Measurements from ENCODE around the gene ATF5. TPM values are rescaled to one million over a fixed set of nuclear protein-coding genes. Genes with fewer than 3 reads are reported as not detected.
A peak's percentile ranks its signal among the peaks of the same experiment; 100 is the strongest.

Gene ATF5
- polyA plus RNA-seq (2013) = 15.3 TPM

- H3K9me3 ChIP-seq (ENCODE audit: control extremely low read depth in 1 of 5, control insufficient read depth in 4 of 5, insufficient read depth in 2 of 5, low read depth in 1 of 5, low read length in 4 of 5) = no peaks in the 10 kb centered on the region
- DNase-seq = peak; percentile 56 to 89 (median 63)
- peak within 1 kb of the TSS; percentile 81 to 91 for H3K27ac ChIP-seq (ENCODE audit: insufficient read depth in 1 of 2, low read depth in 1 of 2, low read length in 2 of 2, poor library complexity in 1 of 2, severe bottlenecking in 2 of 2)
- peak within 1 kb of the TSS; percentile 83 to 94 (median 86) for H3K4me3 ChIP-seq (ENCODE audit: control insufficient read depth in 1 of 7, extremely low read depth in 1 of 7, insufficient read depth in 4 of 7, low read depth in 2 of 7, low read length in 6 of 7)
- CTCF ChIA-PET = interaction anchor here (0.8 to 2.5 kb wide), 5 partner anchors 11 to 49 kb away, joined by 3 to 9 read pairs (median 6); partner anchors contain the start of gene IL4I1
- H3K27me3 ChIP-seq (replicated peaks in 2 of 5; ENCODE audit: control insufficient read depth in 4 of 5, insufficient read depth in 5 of 5, low read length in 4 of 5) = no peaks in the 10 kb centered on the region
- WGBS (ENCODE audit: insufficient coverage) = 0% methylated on average over 34 of the region's 48 CpGs
- peaks cover 3 to 46% (median 18%) of the 10 kb centered on the region in 4 experiments for H3K36me3 ChIP-seq (ENCODE audit: control insufficient read depth in 4 of 4, insufficient read depth in 4 of 4, low read length in 3 of 4)
- POLR2A ChIA-PET = interaction anchor here (1.1 to 2.3 kb wide), 6 partner anchors 18 to 78 kb away, joined by 3 to 15 read pairs (median 5); partner anchors contain the start of genes AKT1S1, IL4I1, PTOV1 and TBC1D17
- H3K4me1 ChIP-seq (ENCODE audit: control extremely low read depth in 1 of 4, control insufficient read depth in 4 of 4, insufficient read depth in 4 of 4, low read length in 3 of 4) = peaks cover 3 to 39% (median 27%) of the 10 kb centered on the region in 4 experiments
Observed at GRCh38 chr19:49929121-49929610, at the start of gene ATF5, which contains the start of gene NUP62. Gene ATF5, plus strand, starts transcription at chr19:49929205. Its CDS starts 1,646 bp downstream, at chr19:49930851. Gene NUP62, minus strand, starts transcription at chr19:49929504. Its CDS starts 19,697 bp downstream, at chr19:49909807.

GRCh38 chr19:49879243-49879963 lies 49.6 kb upstream of the ATF5 start:
- peaks cover 0 to 26% (median 20%) of the 10 kb centered on the region in 4 experiments for H3K4me1 ChIP-seq (ENCODE audit: control extremely low read depth in 1 of 4, control insufficient read depth in 4 of 4, insufficient read depth in 4 of 4, low read length in 3 of 4)
- H3K27ac ChIP-seq (ENCODE audit: insufficient read depth in 1 of 2, low read depth in 1 of 2, low read length in 2 of 2, poor library complexity in 1 of 2, severe bottlenecking in 2 of 2) = no peak overlapping the region
- H3K9me3 ChIP-seq (ENCODE audit: control extremely low read depth in 1 of 5, control insufficient read depth in 4 of 5, insufficient read depth in 2 of 5, low read depth in 1 of 5, low read length in 4 of 5) = peaks cover 0 to 6% (median 0%) of the 10 kb centered on the region in 5 experiments
- 96% methylated on average over 7 of the region's 12 CpGs for WGBS (ENCODE audit: insufficient coverage)
- H3K4me3 ChIP-seq (ENCODE audit: control insufficient read depth in 1 of 7, extremely low read depth in 1 of 7, insufficient read depth in 4 of 7, low read depth in 2 of 7, low read length in 6 of 7) = no peak overlapping the region
- H3K27me3 ChIP-seq (replicated peaks in 2 of 5; ENCODE audit: control insufficient read depth in 4 of 5, insufficient read depth in 5 of 5, low read length in 4 of 5) = no peaks in the 10 kb centered on the region
- POLR2A ChIA-PET = no interaction called here
- DNase-seq = no peak
- CTCF ChIA-PET = interaction anchor here (1.9 to 2.7 kb wide), 2 partner anchors 12 to 49 kb away, joined by 6 to 8 read pairs; partner anchors contain the start of gene ATF5
- peaks cover 6 to 57% (median 42%) of the 10 kb centered on the region in 4 experiments for H3K36me3 ChIP-seq (ENCODE audit: control insufficient read depth in 4 of 4, insufficient read depth in 4 of 4, low read length in 3 of 4)

GRCh38 chr19:49880162-49880869 lies 48.7 kb upstream of the ATF5 start:
- H3K4me1 ChIP-seq (ENCODE audit: control extremely low read depth in 1 of 4, control insufficient read depth in 4 of 4, insufficient read depth in 4 of 4, low read length in 3 of 4) = peaks cover 0 to 20% (median 17%) of the 10 kb centered on the region in 4 experiments
- no peak overlapping the region for H3K27ac ChIP-seq (ENCODE audit: insufficient read depth in 1 of 2, low read depth in 1 of 2, low read length in 2 of 2, poor library complexity in 1 of 2, severe bottlenecking in 2 of 2)
- ChIA-PET CTCF (interaction anchor here (2.7 kb wide), 1 partner anchor 48 kb away, joined by 8 read pairs; the partner anchor contains the start of gene ATF5), POLR2A (no interaction called here)
- DNase-seq = no peak
- no peaks in the 10 kb centered on the region for H3K27me3 ChIP-seq (replicated peaks in 2 of 5; ENCODE audit: control insufficient read depth in 4 of 5, insufficient read depth in 5 of 5, low read length in 4 of 5)
- peaks cover 0 to 6% (median 0%) of the 10 kb centered on the region in 5 experiments for H3K9me3 ChIP-seq (ENCODE audit: control extremely low read depth in 1 of 5, control insufficient read depth in 4 of 5, insufficient read depth in 2 of 5, low read depth in 1 of 5, low read length in 4 of 5)
- no peak overlapping the region for H3K4me3 ChIP-seq (ENCODE audit: control insufficient read depth in 1 of 7, extremely low read depth in 1 of 7, insufficient read depth in 4 of 7, low read depth in 2 of 7, low read length in 6 of 7)
- 99% methylated on average over 10 of the region's 10 CpGs for WGBS (ENCODE audit: insufficient coverage)
- H3K36me3 ChIP-seq (ENCODE audit: control insufficient read depth in 4 of 4, insufficient read depth in 4 of 4, low read length in 3 of 4) = peaks cover 8 to 60% (median 46%) of the 10 kb centered on the region in 4 experiments

- H3K4me1 ChIP-seq (ENCODE audit: control extremely low read depth in 1 of 4, control insufficient read depth in 4 of 4, insufficient read depth in 4 of 4, low read length in 3 of 4) = peaks cover 0 to 13% (median 9%) of the 10 kb centered on the region in 4 experiments
- peaks cover 8 to 62% (median 46%) of the 10 kb centered on the region in 4 experiments for H3K36me3 ChIP-seq (ENCODE audit: control insufficient read depth in 4 of 4, insufficient read depth in 4 of 4, low read length in 3 of 4)
- CTCF ChIA-PET = interaction anchor here (1.4 to 2.7 kb wide), 2 partner anchors 11 to 47 kb away, joined by 5 to 8 read pairs; partner anchors contain the start of gene ATF5
- no peak overlapping the region for H3K4me3 ChIP-seq (ENCODE audit: control insufficient read depth in 1 of 7, extremely low read depth in 1 of 7, insufficient read depth in 4 of 7, low read depth in 2 of 7, low read length in 6 of 7)
- DNase-seq = no peak
- WGBS (ENCODE audit: insufficient coverage) = over 99% methylated on average over 16 of the region's 17 CpGs
- POLR2A ChIA-PET = no interaction called here
- H3K27ac ChIP-seq (ENCODE audit: insufficient read depth in 1 of 2, low read depth in 1 of 2, low read length in 2 of 2, poor library complexity in 1 of 2, severe bottlenecking in 2 of 2) = no peak overlapping the region
- no peaks in the 10 kb centered on the region for H3K27me3 ChIP-seq (replicated peaks in 2 of 5; ENCODE audit: control insufficient read depth in 4 of 5, insufficient read depth in 5 of 5, low read length in 4 of 5)
- peaks cover 0 to 6% (median 0%) of the 10 kb centered on the region in 5 experiments for H3K9me3 ChIP-seq (ENCODE audit: control extremely low read depth in 1 of 5, control insufficient read depth in 4 of 5, insufficient read depth in 2 of 5, low read depth in 1 of 5, low read length in 4 of 5)
Observed at GRCh38 chr19:49881186-49881585, 47.8 kb upstream of the ATF5 start.

GRCh38 chr19:49881672-49882394 lies 47.2 kb upstream of the ATF5 start:
- no peak for DNase-seq
- peaks cover 0 to 6% (median 0%) of the 10 kb centered on the region in 5 experiments for H3K9me3 ChIP-seq (ENCODE audit: control extremely low read depth in 1 of 5, control insufficient read depth in 4 of 5, insufficient read depth in 2 of 5, low read depth in 1 of 5, low read length in 4 of 5)
- POLR2A ChIA-PET = no interaction called here
- CTCF ChIA-PET = interaction anchor here (1.4 to 2.7 kb wide), 2 partner anchors 10 to 46 kb away, joined by 5 to 8 read pairs; partner anchors contain the start of gene ATF5
- no peaks in the 10 kb centered on the region for H3K27me3 ChIP-seq (replicated peaks in 2 of 5; ENCODE audit: control insufficient read depth in 4 of 5, insufficient read depth in 5 of 5, low read length in 4 of 5)
- peaks cover 0 to 13% (median 9%) of the 10 kb centered on the region in 4 experiments for H3K4me1 ChIP-seq (ENCODE audit: control extremely low read depth in 1 of 4, control insufficient read depth in 4 of 4, insufficient read depth in 4 of 4, low read length in 3 of 4)
- WGBS (ENCODE audit: insufficient coverage) = 95% methylated on average over 28 of the region's 31 CpGs
- H3K27ac ChIP-seq (ENCODE audit: insufficient read depth in 1 of 2, low read depth in 1 of 2, low read length in 2 of 2, poor library complexity in 1 of 2, severe bottlenecking in 2 of 2) = no peak overlapping the region
- H3K4me3 ChIP-seq (ENCODE audit: control insufficient read depth in 1 of 7, extremely low read depth in 1 of 7, insufficient read depth in 4 of 7, low read depth in 2 of 7, low read length in 6 of 7) = no peak overlapping the region
- H3K36me3 ChIP-seq (ENCODE audit: control insufficient read depth in 4 of 4, insufficient read depth in 4 of 4, low read length in 3 of 4) = peaks cover 8 to 62% (median 50%) of the 10 kb centered on the region in 4 experiments

- POLR2A ChIA-PET = no interaction called here
- CTCF ChIA-PET = interaction anchor here (1.4 kb wide), 1 partner anchor 9 kb away, joined by 5 read pairs; no protein-coding TSS in a partner anchor
- Histone ChIP-seq H3K27me3 (replicated peaks in 2 of 5; ENCODE audit: control insufficient read depth in 4 of 5, insufficient read depth in 5 of 5, low read length in 4 of 5) (no peaks in the 10 kb centered on the region), H3K27ac (ENCODE audit: insufficient read depth in 1 of 2, low read depth in 1 of 2, low read length in 2 of 2, poor library complexity in 1 of 2, severe bottlenecking in 2 of 2) (no peak overlapping the region), H3K4me3 (ENCODE audit: control insufficient read depth in 1 of 7, extremely low read depth in 1 of 7, insufficient read depth in 4 of 7, low read depth in 2 of 7, low read length in 6 of 7) (no peak overlapping the region), H3K4me1 (ENCODE audit: control extremely low read depth in 1 of 4, control insufficient read depth in 4 of 4, insufficient read depth in 4 of 4, low read length in 3 of 4) (peaks cover 0 to 13% (median 9%) of the 10 kb centered on the region in 4 experiments), H3K9me3 (ENCODE audit: control extremely low read depth in 1 of 5, control insufficient read depth in 4 of 5, insufficient read depth in 2 of 5, low read depth in 1 of 5, low read length in 4 of 5) (peaks cover 0 to 6% (median 0%) of the 10 kb centered on the region in 5 experiments), H3K36me3 (ENCODE audit: control insufficient read depth in 4 of 4, insufficient read depth in 4 of 4, low read length in 3 of 4) (peaks cover 8 to 69% (median 51%) of the 10 kb centered on the region in 4 experiments)
- no peak for DNase-seq
- WGBS (ENCODE audit: insufficient coverage) = 95% methylated on average over 14 of the region's 14 CpGs
Observed at GRCh38 chr19:49882643-49883042, 46.4 kb upstream of the ATF5 start.
